Activated naive CD8-positive, alpha-beta T cell treated with anti-CD3 and anti-CD28 coated beads for 36 hours (primary cell): ENCODE results near the gene FLOT2. TPM values are rescaled to one million over a fixed set of nuclear protein-coding genes. Genes with fewer than 3 reads are reported as not detected.
"Not testable (repeated sequence)": the region's sequence is repeated elsewhere in the genome, so short reads cannot be mapped to it uniquely, and the experiment has no call there.

ENCODE experiments used
- DNase-seq: peaks from one replicate; pipeline ENCODE4 v3.0.0; 2021
- H3K27ac Mint-ChIP-seq: one replicate; pipeline ENCODE4 v1.8.0; 2022; ENCODE audit warnings: mild to moderate bottlenecking, moderate library complexity, mixed read lengths
- H3K27me3 Mint-ChIP-seq: one replicate; pipeline ENCODE4 v1.8.0; 2022; ENCODE audit warnings: mild to moderate bottlenecking, mixed read lengths
- H3K36me3 Mint-ChIP-seq: one replicate; pipeline ENCODE4 v1.8.0; 2021; ENCODE audit warnings: mild to moderate bottlenecking, mixed read lengths
- H3K4me1 Mint-ChIP-seq: one replicate; pipeline ENCODE4 v1.8.0; 2021; ENCODE audit warnings: mixed read lengths
- H3K4me3 Mint-ChIP-seq: one replicate; pipeline ENCODE4 v1.8.0; 2022; ENCODE audit warnings: mild to moderate bottlenecking, moderate library complexity, mixed read lengths
- H3K9me3 Mint-ChIP-seq: one replicate; pipeline ENCODE4 v1.8.0; 2022; ENCODE audit warnings: mixed read lengths
- total RNA-seq, 2 experiments: library from RNA; stranded (reverse); gene quantifications; one replicate each; pipeline ENCODE4 v1.2.3, GENCODE V29; 2021

Gene FLOT2
- total RNA-seq, 2 experiments from 2014 or later, result 56.2 to 65.2 TPM

DNA sequence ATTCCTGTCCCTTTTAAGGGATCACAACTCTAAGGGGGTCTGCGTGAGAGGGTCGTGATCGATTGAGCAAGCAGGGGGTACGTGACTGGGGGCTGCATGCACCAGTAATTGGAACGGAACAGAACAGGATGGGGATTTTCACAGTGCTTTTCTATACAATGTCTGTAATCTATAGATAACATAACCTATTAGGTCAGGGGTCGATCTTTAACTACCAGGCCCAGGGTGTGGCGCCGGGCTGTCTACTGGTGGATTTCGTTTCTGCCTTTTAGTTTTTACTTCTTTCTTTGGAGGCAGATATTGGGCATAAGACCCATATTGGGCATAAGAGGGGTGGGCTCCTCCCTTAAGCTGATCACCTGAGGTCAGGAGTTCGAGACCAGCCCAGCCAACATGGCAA, 61.0 kb downstream of the FLOT2 start:
- H3K4me1 Mint-ChIP-seq, result peaks cover 15% of the 10 kb centered on the region
- H3K27ac Mint-ChIP-seq, H3K27me3 Mint-ChIP-seq, H3K9me3 Mint-ChIP-seq, DNase-seq, H3K4me3 Mint-ChIP-seq: not testable (repeated sequence)
- peaks cover 14% of the 10 kb centered on the region for H3K36me3 Mint-ChIP-seq

DNA sequence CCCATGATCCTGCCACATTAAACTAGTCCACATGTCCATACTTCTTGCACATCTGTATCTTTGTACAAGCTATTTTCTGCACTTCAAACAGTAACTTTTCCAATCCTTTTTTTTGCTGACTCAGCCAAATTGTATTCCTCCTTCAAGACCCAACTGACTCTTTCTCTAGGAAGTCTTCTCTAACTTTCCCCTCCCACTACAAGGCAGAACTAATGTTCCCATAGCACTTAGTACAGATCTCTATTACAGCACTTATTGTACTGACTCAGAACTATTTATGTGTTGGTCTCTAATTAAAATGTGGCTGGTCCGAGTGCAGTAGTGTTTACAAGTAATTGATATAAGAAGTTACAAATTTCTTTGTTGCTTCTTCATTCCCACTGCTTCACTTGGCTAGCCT, 63.1 kb downstream of the FLOT2 start:
- H3K36me3 Mint-ChIP-seq, result peaks cover 22% of the 10 kb centered on the region
- H3K4me1 Mint-ChIP-seq, result peaks cover 7% of the 10 kb centered on the region
- no peak for DNase-seq
- H3K4me3 Mint-ChIP-seq, result no peak overlapping the region
- no peak overlapping the region for H3K27ac Mint-ChIP-seq
- H3K27me3 Mint-ChIP-seq, result no peaks in the 10 kb centered on the region
- no peaks in the 10 kb centered on the region for H3K9me3 Mint-ChIP-seq

Other genes starting within 250 kb of the FLOT2 start
- 10 to 100 TPM; 36.8 to 37.2 TPM for gene SDF2, start 235.8 kb downstream of the FLOT2 start, total RNA-seq
- 10 to 100 TPM; 77.0 to 77.9 TPM for gene SUPT6H, start 235.5 kb downstream of the FLOT2 start, total RNA-seq
- 1 to 10 TPM; 3.1 to 3.9 TPM for gene PROCA1, start 185.8 kb downstream of the FLOT2 start, total RNA-seq
- gene RAB34, start 179.9 kb downstream of the FLOT2 start, total RNA-seq, result 1 to 10 TPM; 7.6 to 8.2 TPM
- 1,000 to 10,000 TPM; 2,447 to 2,533 TPM for gene RPL23A, start 177.7 kb downstream of the FLOT2 start, total RNA-seq
- gene TLCD1, start 171.5 kb downstream of the FLOT2 start, total RNA-seq, result 10 to 100 TPM; 15.5 to 17.8 TPM
- gene NEK8, start 168.9 kb downstream of the FLOT2 start, total RNA-seq, result 1 to 10 TPM; 4.8 to 5.6 TPM
- gene TRAF4, start 153.7 kb downstream of the FLOT2 start, total RNA-seq, result 100 to 1,000 TPM; 219 to 221 TPM
- gene FAM222B, start 54.9 kb downstream of the FLOT2 start, total RNA-seq, result 10 to 100 TPM; 13.9 to 14.2 TPM
- 10 to 100 TPM; 77.6 to 80.4 TPM for gene ERAL1, start 42.7 kb downstream of the FLOT2 start, total RNA-seq
- gene DHRS13, start 5.3 kb upstream of the FLOT2 start, total RNA-seq, result 10 to 100 TPM; 31.8 to 34.1 TPM
- 10 to 100 TPM; 41.4 to 45.7 TPM for gene PHF12, start 53.8 kb upstream of the FLOT2 start, total RNA-seq
- gene SEZ6, start 108.3 kb upstream of the FLOT2 start, total RNA-seq, result not detected
- 1 to 10 TPM; 1.3 to 2.0 TPM for gene PIPOX, start 145.4 kb upstream of the FLOT2 start, total RNA-seq